SK-N-SH (cell line): Measurements from ENCODE around the gene PLOD3. TPM values are rescaled to one million over a fixed set of nuclear protein-coding genes. Genes with fewer than 3 reads are reported as not detected.

ENCODE experiments used
- CTCF ChIA-PET: fragments of 300-600, 350-600 bp; formaldehyde crosslinking; extraction: SDS; loops from one replicate; lab custom pipeline; 2021; lab: Yijun Ruan, JAX
- POLR2A ChIA-PET: fragments of 350-600 bp; sonication (Branson Sonifier 250); formaldehyde crosslinking; extraction: SDS; loops from one replicate; lab custom pipeline; 2020; ENCODE audit warnings: antibody characterized with exemption, inconsistent platforms; lab: Yijun Ruan, JAX
- DNase-seq: peaks from one replicate; pipeline ENCODE4 v3.0.0; 2012
- H2AFZ ChIP-seq: fragments of 200-600 bp; sonication (generic); 2 replicates; pipeline ENCODE4 v1.8.1; 2016; ENCODE audit warnings: antibody characterized with exemption, mild to moderate bottlenecking, low read depth
- H3F3A ChIP-seq: fragments of 200-600 bp; sonication (generic); replicated peaks from 2 replicates; pipeline ENCODE3; 2016; ENCODE audit warnings: antibody characterized with exemption, mild to moderate bottlenecking; ENCODE audit not compliant: insufficient read depth
- H3K27ac ChIP-seq, 2 experiments: fragments of 200-500 bp in 1 of 2; fragments of 200-600 bp in 1 of 2; sonication (Bioruptor generic) in 1 of 2; sonication (generic), shearing (Covaris generic) in 1 of 2; 2 replicates each; pipeline versions ENCODE4 v1.5.1 to v1.6.1; 2014 to 2016; ENCODE audit warnings: low read depth in 2 of 2, inconsistent platforms in 1 of 2, low read length in 1 of 2, mild to moderate bottlenecking in 1 of 2, mixed read lengths in 1 of 2
- H3K27me3 ChIP-seq: fragments of 200-600 bp; sonication (generic), shearing (Covaris generic); 2 replicates; pipeline ENCODE4 v1.6.1; 2016; ENCODE audit warnings: mixed run types; ENCODE audit not compliant: insufficient read depth
- H3K36me3 ChIP-seq, 2 experiments: fragments of 200-500 bp in 1 of 2; fragments of 200-600 bp in 1 of 2; sonication (Bioruptor generic) in 1 of 2; sonication (generic) in 1 of 2; replicated peaks in 1 of 2; 2 replicates each; pipeline versions ENCODE3 to v1.5.1; 2014 to 2016; ENCODE audit warnings: low read length in 1 of 2, mild to moderate bottlenecking in 1 of 2; ENCODE audit not compliant: insufficient read depth in 2 of 2, control insufficient read depth in 1 of 2
- H3K4me1 ChIP-seq, 2 experiments: fragments of 200-500 bp in 1 of 2; fragments of 200-600 bp in 1 of 2; sonication (Bioruptor generic) in 1 of 2; sonication (generic), shearing (Covaris generic) in 1 of 2; 2 replicates each; pipeline versions ENCODE4 v1.5.1 to v1.6.1; 2014 to 2016; ENCODE audit warnings: low read depth in 1 of 2, low read length in 1 of 2, mixed run types in 1 of 2; ENCODE audit not compliant: insufficient read depth in 2 of 2, control insufficient read depth in 1 of 2
- H3K4me2 ChIP-seq: fragments of 200-600 bp; sonication (generic), shearing (Covaris generic); 2 replicates; pipeline ENCODE4 v1.6.1; 2017; ENCODE audit warnings: mixed run types
- H3K4me3 ChIP-seq, 2 experiments: fragments of 200-500 bp in 1 of 2; fragments of 200-600 bp in 1 of 2; sonication (Bioruptor generic) in 1 of 2; sonication (generic), shearing (Covaris generic) in 1 of 2; 2 replicates each; pipeline versions ENCODE4 v1.5.1 to v1.8.1; 2014 to 2016; ENCODE audit warnings: low read depth in 2 of 2, inconsistent platforms in 1 of 2, low read length in 1 of 2, mild to moderate bottlenecking in 1 of 2, mixed read lengths in 1 of 2, moderate library complexity in 1 of 2
- H3K79me2 ChIP-seq: fragments of 200-600 bp; sonication (generic); 2 replicates; pipeline ENCODE4 v1.8.1; 2017; ENCODE audit warnings: mild to moderate bottlenecking; ENCODE audit not compliant: insufficient read depth
- H3K9ac ChIP-seq: fragments of 200-600 bp; sonication (generic); 2 replicates; pipeline ENCODE4 v1.6.1; 2017; ENCODE audit warnings: mixed run types
- H3K9me2 ChIP-seq: fragments of 200-600 bp; sonication (generic); 2 replicates; pipeline ENCODE4 v1.6.1; 2017; ENCODE audit warnings: mixed run types
- H3K9me3 ChIP-seq: fragments of 200-600 bp; sonication (generic); 2 replicates; pipeline ENCODE4 v1.6.1; 2017; ENCODE audit warnings: mixed run types, mild to moderate bottlenecking, moderate library complexity
- H4K20me1 ChIP-seq: fragments of 200-600 bp; sonication (generic); 2 replicates; pipeline ENCODE4 v1.6.1; 2017; ENCODE audit warnings: mild to moderate bottlenecking, mixed run types; ENCODE audit not compliant: insufficient read depth
- CHD2 ChIP-seq: fragments of 150-350 bp; IDR thresholded peaks from 2 replicates; pipeline ENCODE4 v1.6.1; 2018; ENCODE audit warnings: low read length; ENCODE audit not compliant: partially characterized antibody
- FOXM1 ChIP-seq: IDR thresholded peaks from 2 replicates; pipeline ENCODE4 v1.4.0; 2012; ENCODE audit warnings: low read depth, mild to moderate bottlenecking
- GABPA ChIP-seq: IDR thresholded peaks from 2 replicates; pipeline ENCODE4 v1.4.0; 2012; ENCODE audit warnings: low read depth, mild to moderate bottlenecking
- GATA2 ChIP-seq: sonication (generic); formaldehyde crosslinking; IDR thresholded peaks from 2 replicates; pipeline ENCODE4 v1.5.0; 2020; ENCODE audit warnings: mild to moderate bottlenecking, missing genetic modification reagents
- IRF3 ChIP-seq: fragments of 150-350 bp; IDR thresholded peaks from 2 replicates; pipeline ENCODE4 v1.6.1; 2016; ENCODE audit warnings: mild to moderate bottlenecking, low read depth, low read length
- MEF2A ChIP-seq: IDR thresholded peaks from 2 replicates; pipeline ENCODE4 v1.4.0; 2012; ENCODE audit warnings: low read depth, borderline replicate concordance
- MXI1 ChIP-seq: IDR thresholded peaks from 2 replicates; pipeline ENCODE4 v1.6.1; 2012; ENCODE audit warnings: mild to moderate bottlenecking, low read depth, low read length, improper control_type of control experiment
- PBX3 ChIP-seq: IDR thresholded peaks from 2 replicates; pipeline ENCODE4; 2012
- POLR2AphosphoS5 ChIP-seq: IDR thresholded peaks from 2 replicates; pipeline ENCODE4 v1.6.1; 2012; ENCODE audit warnings: low read depth, low read length
- RAD21 ChIP-seq: IDR thresholded peaks from 2 replicates; pipeline ENCODE4 v1.6.1; 2012; ENCODE audit warnings: mild to moderate bottlenecking, low read length
- RXRA ChIP-seq: IDR thresholded peaks from 2 replicates; pipeline ENCODE4 v1.4.0; 2012; ENCODE audit warnings: low read depth, mild to moderate bottlenecking, borderline replicate concordance
- TCF12 ChIP-seq: IDR thresholded peaks from 2 replicates; pipeline ENCODE4 v1.4.0; 2012
- TEAD4 ChIP-seq: IDR thresholded peaks from 2 replicates; pipeline ENCODE4 v1.4.0; 2012; ENCODE audit warnings: mild to moderate bottlenecking, borderline replicate concordance; ENCODE audit not compliant: insufficient read depth
- WGBS: methylation state at CpG from one replicate; pipeline ENCODE4 v1.1.6; 2017; ENCODE audit warnings: low lambda C conversion rate; 5-methylcytosine and 5-hydroxymethylcytosine counted together
- polyA plus RNA-seq, 3 experiments: library from polyadenylated mRNA; depleted of rRNA; stranded (reverse); fragments of >200 nt; gene quantifications; 2 replicates each; pipeline ENCODE4 v1.2.3, GENCODE V29; 2012
- TF ChIP-seq, protein P1 (sequence below): IDR thresholded peaks from 2 replicates; pipeline ENCODE4 v1.4.0; 2012; ENCODE audit warnings: low read depth, borderline replicate concordance
- TF ChIP-seq, protein P2 (sequence below): IDR thresholded peaks from 2 replicates; pipeline ENCODE4 v1.4.0; 2012; ENCODE audit warnings: low read depth, borderline replicate concordance

Gene PLOD3
- polyA plus RNA-seq, 1 of the 3 experiments (the other 2 are of a cell fraction): 276 TPM

DNA sequence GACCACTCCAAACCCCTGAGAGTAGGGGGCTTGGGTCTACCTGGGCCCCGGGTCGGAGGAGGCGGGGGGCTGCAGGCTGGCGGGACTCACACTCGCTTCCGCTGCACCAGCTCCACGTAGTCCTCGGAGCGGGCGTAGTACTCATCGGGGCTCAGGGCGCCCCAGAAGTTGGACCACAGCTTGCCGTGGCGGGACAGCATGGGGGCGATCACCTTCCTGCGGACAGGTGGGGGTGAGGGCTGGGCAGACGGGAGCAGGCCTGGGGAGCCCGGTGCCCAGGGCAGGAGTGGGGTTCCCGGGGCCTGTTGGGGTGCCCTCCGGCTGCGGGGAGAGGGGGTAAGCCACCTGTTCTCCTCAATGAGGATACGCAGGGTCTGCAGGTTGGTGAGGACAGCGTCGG, 5.9 kb downstream of the PLOD3 start:
- 98% methylated on average over 24 of the region's 24 CpGs for WGBS

More for the DNA sequence above, 5.9 kb downstream of the PLOD3 start:
- CTCF ChIA-PET: interaction anchor here (1.1 to 1.8 kb wide), 5 partner anchors 19 to 78 kb away, joined by 3 to 9 read pairs (median 4); no protein-coding TSS in a partner anchor
- DNase-seq: no peak
- H3K27ac ChIP-seq: no peak overlapping the region
- H3K27me3 ChIP-seq: no peaks in the 10 kb centered on the region
- H3F3A ChIP-seq: peaks cover 9% of the 10 kb centered on the region
- peaks cover 27% of the 10 kb centered on the region for H3K79me2 ChIP-seq
- no peak overlapping the region for H3K9ac ChIP-seq
- H2AFZ ChIP-seq: no peak overlapping the region
- POLR2A ChIA-PET: no interaction called here
- no peaks in the 10 kb centered on the region for H4K20me1 ChIP-seq
- H3K4me3 ChIP-seq: no peak overlapping the region
- no peak overlapping the region for H3K4me2 ChIP-seq
- no peaks in the 10 kb centered on the region for H3K9me2 ChIP-seq
- TF ChIP-seq RAD21 (no peak), MEF2A (no peak), RXRA (no peak), TEAD4 (no peak), POLR2AphosphoS5 (no peak), TCF12 (no peak), MXI1 (no peak), IRF3 (no peak), CHD2 (no peak), GABPA (no peak), GATA2 (CRISPR knock-in tag) (no peak), FOXM1 (no peak), PBX3 (no peak)
- TF ChIP-seq, protein P1, sequence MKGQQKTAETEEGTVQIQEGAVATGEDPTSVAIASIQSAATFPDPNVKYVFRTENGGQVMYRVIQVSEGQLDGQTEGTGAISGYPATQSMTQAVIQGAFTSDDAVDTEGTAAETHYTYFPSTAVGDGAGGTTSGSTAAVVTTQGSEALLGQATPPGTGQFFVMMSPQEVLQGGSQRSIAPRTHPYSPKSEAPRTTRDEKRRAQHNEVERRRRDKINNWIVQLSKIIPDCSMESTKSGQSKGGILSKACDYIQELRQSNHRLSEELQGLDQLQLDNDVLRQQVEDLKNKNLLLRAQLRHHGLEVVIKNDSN: no peak
- TF ChIP-seq, protein P2, sequence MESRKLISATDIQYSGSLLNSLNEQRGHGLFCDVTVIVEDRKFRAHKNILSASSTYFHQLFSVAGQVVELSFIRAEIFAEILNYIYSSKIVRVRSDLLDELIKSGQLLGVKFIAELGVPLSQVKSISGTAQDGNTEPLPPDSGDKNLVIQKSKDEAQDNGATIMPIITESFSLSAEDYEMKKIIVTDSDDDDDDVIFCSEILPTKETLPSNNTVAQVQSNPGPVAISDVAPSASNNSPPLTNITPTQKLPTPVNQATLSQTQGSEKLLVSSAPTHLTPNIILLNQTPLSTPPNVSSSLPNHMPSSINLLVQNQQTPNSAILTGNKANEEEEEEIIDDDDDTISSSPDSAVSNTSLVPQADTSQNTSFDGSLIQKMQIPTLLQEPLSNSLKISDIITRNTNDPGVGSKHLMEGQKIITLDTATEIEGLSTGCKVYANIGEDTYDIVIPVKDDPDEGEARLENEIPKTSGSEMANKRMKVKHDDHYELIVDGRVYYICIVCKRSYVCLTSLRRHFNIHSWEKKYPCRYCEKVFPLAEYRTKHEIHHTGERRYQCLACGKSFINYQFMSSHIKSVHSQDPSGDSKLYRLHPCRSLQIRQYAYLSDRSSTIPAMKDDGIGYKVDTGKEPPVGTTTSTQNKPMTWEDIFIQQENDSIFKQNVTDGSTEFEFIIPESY: no peak
- H3K36me3 ChIP-seq: peaks cover 33 to 39% of the 10 kb centered on the region in 2 experiments
- no peaks in the 10 kb centered on the region for H3K9me3 ChIP-seq
- H3K4me1 ChIP-seq: peaks cover 8 to 18% of the 10 kb centered on the region in 2 experiments; a peak in 2 of 4 replicates
